Measurements from ENCODE around the gene SORCS2.
"Not testable (repeated sequence)": the region's sequence is repeated elsewhere in the genome, so short reads cannot be mapped to it uniquely, and the experiment has no call there.

SORCS2 gene

DNA sequence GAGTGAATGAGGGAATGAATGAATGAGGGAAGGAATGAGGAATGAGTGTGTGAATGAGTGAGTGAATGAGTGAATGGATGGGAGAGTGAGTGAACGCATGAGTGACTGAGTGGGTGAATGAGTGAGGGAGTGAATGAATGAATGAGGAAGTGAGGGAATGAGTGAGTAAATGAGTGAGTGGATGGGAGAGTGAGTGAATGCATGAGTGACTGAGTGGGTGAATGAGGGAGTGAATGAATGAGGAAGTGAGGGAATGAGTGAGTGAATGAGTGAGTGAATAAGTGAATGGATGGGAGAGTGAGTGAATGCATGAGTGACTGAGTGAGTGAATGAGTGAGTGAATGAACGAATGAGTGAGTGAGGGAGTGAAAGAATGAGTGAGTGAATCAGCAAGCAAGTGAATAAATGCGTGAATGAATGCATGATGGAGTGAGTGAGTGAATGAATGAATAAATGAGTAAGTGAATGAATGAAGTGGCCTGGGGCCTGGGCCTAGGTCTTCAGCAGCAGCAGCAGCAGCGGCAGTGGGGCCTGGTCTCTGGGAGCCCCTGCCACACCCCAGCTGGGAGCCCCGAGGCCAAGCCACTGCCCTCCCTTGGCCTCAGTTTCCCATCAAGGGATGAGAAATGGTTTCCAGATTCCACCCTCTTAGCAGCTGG lies 258.6 kb downstream of the SORCS2 start:
- Mint-ChIP-seq H3K27me3 (no peaks in the 10 kb centered on the region), H3K4me3 (no peak overlapping the region), H3K9me3 (peaks cover 3% of the 10 kb centered on the region), H3K27ac (no peak overlapping the region), H3K36me3 (no peaks in the 10 kb centered on the region), H3K4me1 (no peaks in the 10 kb centered on the region)
- ATAC-seq, result no peak

DNA sequence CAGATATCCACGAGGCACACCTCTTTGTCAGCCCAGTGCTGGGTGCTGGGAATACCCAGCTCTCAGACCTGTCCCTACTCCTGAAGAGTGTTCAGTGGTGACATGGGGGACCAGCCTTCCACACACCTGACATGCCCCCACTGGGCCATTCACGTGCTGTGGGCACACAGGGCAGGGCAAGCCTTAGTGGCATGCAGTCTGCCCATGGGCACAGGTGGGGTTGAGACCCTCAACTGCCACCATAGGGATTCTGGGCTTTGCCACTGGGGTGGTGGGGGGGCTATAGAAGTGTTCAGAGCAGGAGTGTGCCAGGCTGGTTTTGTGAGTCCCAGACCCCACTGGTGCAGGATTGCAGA lies 259.1 kb downstream of the SORCS2 start:
- Mint-ChIP-seq H3K4me1 (no peaks in the 10 kb centered on the region), H3K36me3 (no peaks in the 10 kb centered on the region), H3K4me3 (no peak overlapping the region), H3K9me3 (peaks cover 3% of the 10 kb centered on the region), H3K27ac (no peak overlapping the region), H3K27me3 (no peaks in the 10 kb centered on the region)
- no peak for ATAC-seq

DNA sequence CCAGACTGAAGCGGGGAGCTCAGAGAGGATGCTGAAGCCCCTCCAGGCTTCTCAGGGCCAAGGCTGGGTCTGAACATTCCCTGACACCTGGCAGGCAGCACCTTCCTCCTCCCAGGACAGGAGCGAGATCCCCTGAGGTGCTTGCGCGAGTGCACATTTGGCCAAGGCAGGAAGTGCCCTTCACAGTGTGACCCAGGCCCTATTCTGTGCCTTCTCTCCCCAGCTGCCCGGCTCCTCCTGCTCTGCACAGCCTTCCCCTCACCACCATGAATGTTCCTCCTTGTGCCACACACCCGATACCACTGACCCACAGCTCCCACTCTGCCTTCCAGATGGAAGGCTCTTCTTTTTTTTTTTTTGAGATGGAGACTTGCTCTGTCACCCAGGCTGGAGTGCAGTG lies 259.5 kb downstream of the SORCS2 start:
- H3K27ac Mint-ChIP-seq, result no peak overlapping the region

DNA sequence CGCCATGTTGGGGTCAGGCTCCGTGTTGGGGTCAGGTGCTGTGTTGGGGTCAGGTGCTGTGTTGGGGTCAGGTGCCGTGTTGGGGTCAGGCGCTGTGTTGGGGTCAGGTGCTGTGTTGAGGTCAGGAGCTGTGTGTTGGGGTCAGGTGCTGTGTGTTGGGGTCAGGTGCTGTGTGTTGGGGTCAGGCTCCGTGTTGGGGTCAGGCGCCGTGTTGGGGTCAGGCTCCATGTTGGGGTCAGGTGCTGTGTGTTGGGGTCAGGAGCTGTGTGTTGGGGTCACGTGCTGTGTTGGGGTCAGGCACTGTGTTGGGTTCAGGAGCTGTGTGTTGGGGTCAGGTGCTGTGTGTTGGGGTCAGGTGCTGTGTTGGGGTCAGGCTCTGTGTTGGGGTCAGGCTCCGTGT lies 260.5 kb downstream of the SORCS2 start:
- H3K36me3 Mint-ChIP-seq, H3K27ac Mint-ChIP-seq, H3K9me3 Mint-ChIP-seq, H3K27me3 Mint-ChIP-seq, ATAC-seq, H3K4me3 Mint-ChIP-seq, H3K4me1 Mint-ChIP-seq: not testable (repeated sequence)

More for the DNA sequence above, 259.5 kb downstream of the SORCS2 start:
- Mint-ChIP-seq H3K9me3 (peaks cover 3% of the 10 kb centered on the region), H3K4me3 (no peak overlapping the region), H3K4me1 (no peaks in the 10 kb centered on the region), H3K36me3 (no peaks in the 10 kb centered on the region), H3K27me3 (no peaks in the 10 kb centered on the region)
- ATAC-seq, result no peak

DNA sequence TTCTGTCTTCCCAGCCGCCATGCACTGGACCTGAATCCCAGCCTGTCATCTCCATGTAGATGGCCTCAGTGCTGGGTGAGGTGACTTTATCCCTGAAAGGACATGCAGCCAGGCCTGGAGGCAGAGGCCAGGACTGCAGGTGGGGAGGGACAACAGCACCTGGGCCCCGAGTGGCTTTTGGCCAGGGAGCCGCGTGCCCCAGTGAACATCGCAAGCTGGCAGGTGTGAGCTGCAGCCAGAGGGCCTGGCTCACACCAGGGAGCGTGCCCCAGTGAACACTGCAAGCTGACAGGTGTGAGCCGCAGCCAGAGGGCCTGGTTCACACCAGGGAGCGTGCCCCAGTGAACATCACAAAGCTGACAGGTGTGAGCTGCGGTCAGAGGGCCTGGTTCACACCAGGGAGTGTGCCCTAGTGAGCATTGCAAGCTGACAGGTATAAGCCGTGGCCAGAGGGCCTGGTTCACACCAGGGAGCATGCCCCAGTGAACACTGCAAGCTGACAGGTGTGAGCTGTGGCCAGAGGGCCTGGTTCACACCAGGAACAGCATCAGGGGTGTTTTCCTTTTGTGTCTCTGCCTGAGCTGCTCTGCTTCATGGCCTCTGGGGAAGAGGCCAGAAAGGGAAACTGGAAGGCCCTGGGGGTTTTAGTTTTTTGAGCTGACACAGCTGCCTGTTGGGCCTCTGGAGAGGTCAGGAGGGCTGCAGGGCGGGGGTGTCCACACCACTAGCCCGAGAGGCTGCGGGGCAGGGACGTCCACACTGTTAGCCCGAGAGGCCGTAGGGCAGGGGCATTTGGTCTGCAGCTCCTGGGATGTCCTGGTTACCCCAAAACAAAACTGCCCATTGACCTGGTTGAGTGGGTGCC lies 265.1 kb downstream of the SORCS2 start:
- no peaks in the 10 kb centered on the region for H3K4me1 Mint-ChIP-seq
- no peaks in the 10 kb centered on the region for H3K9me3 Mint-ChIP-seq
- H3K36me3 Mint-ChIP-seq, result no peaks in the 10 kb centered on the region
- peaks cover 15% of the 10 kb centered on the region for H3K27me3 Mint-ChIP-seq
- no peak for ATAC-seq
- no peak overlapping the region for H3K4me3 Mint-ChIP-seq
- no peak overlapping the region for H3K27ac Mint-ChIP-seq

DNA sequence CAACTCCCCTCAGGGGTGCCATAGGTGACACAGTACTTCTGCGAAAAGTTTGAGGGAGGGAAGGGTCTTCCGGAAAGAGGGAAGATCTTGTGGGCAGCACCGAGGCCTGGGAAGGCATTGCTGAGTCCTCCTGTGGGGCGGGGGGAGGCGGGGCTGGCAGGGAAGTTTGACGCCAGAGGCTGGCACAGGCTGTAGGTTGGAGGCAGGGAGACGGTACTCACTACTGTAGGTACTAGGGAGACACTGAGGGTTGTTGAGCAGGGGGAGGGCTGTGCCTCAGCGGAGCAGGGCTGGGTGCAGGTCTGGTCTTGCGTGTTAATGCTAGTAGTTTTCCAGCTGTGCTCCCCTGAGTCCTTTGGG lies 265.7 kb downstream of the SORCS2 start:
- no peak for ATAC-seq
- no peaks in the 10 kb centered on the region for H3K4me1 Mint-ChIP-seq
- H3K4me3 Mint-ChIP-seq, result no peak overlapping the region
- H3K9me3 Mint-ChIP-seq, result no peaks in the 10 kb centered on the region
- H3K27ac Mint-ChIP-seq, result no peak overlapping the region
- peaks cover 15% of the 10 kb centered on the region for H3K27me3 Mint-ChIP-seq
- H3K36me3 Mint-ChIP-seq, result no peaks in the 10 kb centered on the region

DNA sequence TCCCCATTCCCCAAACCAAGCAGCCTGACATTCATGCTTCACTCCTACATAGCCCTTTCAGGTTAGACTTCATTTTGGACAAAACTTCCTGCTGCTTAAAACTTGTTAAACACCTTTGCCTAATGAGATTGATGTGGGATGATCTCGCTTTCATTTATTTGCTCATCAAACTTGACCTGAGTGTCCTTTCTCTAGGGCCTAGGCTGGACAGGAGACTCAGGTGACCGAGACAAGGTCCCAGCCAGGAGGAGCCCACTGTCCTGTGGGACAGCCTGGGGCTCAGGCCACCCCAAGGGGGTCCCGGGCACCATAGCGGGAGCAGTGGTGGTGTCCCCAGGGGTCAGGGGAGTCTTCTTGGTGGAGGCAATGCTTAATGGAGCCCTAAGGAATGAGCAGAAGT lies 266.1 kb downstream of the SORCS2 start:
- Mint-ChIP-seq H3K4me3 (no peak overlapping the region), H3K9me3 (no peaks in the 10 kb centered on the region), H3K27me3 (peaks cover 15% of the 10 kb centered on the region), H3K36me3 (no peaks in the 10 kb centered on the region), H3K4me1 (no peaks in the 10 kb centered on the region), H3K27ac (no peak overlapping the region)
- no peak for ATAC-seq

DNA sequence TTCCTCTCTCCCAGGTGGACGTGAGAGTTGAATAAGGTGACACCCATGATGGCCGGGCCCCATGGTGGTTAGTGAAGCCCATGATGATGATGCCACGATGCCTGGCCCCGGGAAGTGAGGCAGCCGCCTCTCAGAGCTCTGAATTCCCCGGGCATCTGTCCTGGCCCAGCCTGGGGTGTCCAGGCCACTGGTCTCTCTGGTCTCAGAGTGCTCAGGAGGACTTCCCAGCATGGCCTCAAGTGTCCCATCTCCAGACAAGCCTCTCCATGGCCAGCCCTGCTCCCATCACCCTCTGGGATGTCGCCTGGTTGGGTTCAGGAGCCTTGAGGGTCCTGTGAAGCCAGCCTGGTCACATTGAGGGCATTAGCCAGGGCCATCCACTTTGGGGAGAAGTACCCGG lies 267.1 kb downstream of the SORCS2 start:
- H3K9me3 Mint-ChIP-seq, result no peaks in the 10 kb centered on the region
- H3K4me1 Mint-ChIP-seq, result no peaks in the 10 kb centered on the region
- H3K27me3 Mint-ChIP-seq, result peaks cover 15% of the 10 kb centered on the region
- H3K36me3 Mint-ChIP-seq, result no peaks in the 10 kb centered on the region
- no peak for ATAC-seq
- no peak overlapping the region for H3K4me3 Mint-ChIP-seq
- no peak overlapping the region for H3K27ac Mint-ChIP-seq

DNA sequence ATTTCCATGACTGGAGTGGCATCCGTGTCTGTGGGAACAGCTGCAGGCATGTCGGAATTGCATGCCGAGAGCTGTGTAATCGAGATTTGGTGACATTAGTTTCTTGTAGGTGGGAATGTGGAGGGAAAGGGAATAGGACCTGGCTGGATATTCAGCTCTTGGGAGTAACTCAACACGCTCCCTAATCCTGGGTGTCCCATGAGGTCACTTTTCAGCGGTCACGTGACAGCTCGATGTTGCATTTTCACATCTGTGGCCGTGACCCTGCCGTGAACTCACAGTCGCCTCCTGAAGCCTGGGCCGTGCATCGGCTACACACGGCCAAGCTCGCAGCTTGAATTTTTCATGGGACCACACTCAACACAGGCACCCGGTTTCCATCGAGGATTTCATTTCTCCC lies 268.2 kb downstream of the SORCS2 start:
- no peaks in the 10 kb centered on the region for H3K4me1 Mint-ChIP-seq
- no peak overlapping the region for H3K27ac Mint-ChIP-seq
- H3K27me3 Mint-ChIP-seq, result peaks cover 15% of the 10 kb centered on the region
- no peaks in the 10 kb centered on the region for H3K9me3 Mint-ChIP-seq
- no peaks in the 10 kb centered on the region for H3K36me3 Mint-ChIP-seq
- no peak for ATAC-seq
- H3K4me3 Mint-ChIP-seq, result no peak overlapping the region

DNA sequence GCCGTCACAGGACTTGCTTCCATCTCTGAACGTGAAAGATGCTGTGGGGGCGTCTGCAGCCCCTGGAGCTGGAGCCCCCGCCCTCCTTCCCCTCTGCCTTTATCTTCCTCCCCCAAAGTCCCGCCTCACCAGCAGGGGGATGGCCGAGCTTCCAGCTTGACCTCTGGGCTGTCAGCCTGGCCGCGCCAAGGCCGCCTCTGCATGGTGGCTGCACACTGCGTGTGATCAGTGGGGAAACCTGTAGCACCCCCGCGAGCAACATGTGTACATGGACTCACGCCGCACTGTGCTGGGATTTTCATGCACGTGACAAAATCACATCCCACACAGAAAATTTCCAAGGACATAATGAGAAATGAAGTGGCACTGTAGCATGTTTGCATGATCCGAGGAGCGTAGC lies 268.9 kb downstream of the SORCS2 start:
- no peaks in the 10 kb centered on the region for H3K36me3 Mint-ChIP-seq
- H3K27me3 Mint-ChIP-seq, result peaks cover 15% of the 10 kb centered on the region
- H3K4me1 Mint-ChIP-seq, result no peaks in the 10 kb centered on the region
- ATAC-seq, result no peak
- no peak overlapping the region for H3K27ac Mint-ChIP-seq
- no peak overlapping the region for H3K4me3 Mint-ChIP-seq
- H3K9me3 Mint-ChIP-seq, result no peaks in the 10 kb centered on the region

DNA sequence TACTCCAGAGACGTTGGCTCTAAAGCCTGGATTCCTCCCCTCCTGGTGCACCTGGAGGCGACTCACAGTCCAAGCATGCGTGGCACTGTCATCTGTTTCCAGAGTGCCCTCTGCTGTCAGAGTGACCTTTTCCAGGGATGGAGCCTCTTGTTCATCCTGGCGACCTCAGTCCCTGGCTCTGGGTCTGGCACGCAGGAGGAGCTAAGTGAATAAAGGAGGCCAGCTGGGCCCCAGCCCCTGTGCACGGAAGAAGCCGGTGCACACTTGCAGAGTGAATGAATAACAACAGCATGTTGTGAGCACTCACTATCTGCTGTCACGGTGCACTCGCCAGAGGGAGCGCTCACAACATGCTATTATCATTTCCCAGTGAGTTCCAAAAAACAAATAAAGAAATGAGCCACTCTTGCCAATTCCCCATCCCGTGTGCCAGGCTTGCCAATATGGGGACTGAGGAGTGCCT lies 270.2 kb downstream of the SORCS2 start:
- ATAC-seq, result no peak
- H3K36me3 Mint-ChIP-seq, result no peaks in the 10 kb centered on the region
- H3K4me1 Mint-ChIP-seq, result no peaks in the 10 kb centered on the region
- H3K27ac Mint-ChIP-seq, result no peak overlapping the region
- H3K4me3 Mint-ChIP-seq, result no peak overlapping the region
- H3K27me3 Mint-ChIP-seq, result peaks cover 15% of the 10 kb centered on the region
- no peaks in the 10 kb centered on the region for H3K9me3 Mint-ChIP-seq

DNA sequence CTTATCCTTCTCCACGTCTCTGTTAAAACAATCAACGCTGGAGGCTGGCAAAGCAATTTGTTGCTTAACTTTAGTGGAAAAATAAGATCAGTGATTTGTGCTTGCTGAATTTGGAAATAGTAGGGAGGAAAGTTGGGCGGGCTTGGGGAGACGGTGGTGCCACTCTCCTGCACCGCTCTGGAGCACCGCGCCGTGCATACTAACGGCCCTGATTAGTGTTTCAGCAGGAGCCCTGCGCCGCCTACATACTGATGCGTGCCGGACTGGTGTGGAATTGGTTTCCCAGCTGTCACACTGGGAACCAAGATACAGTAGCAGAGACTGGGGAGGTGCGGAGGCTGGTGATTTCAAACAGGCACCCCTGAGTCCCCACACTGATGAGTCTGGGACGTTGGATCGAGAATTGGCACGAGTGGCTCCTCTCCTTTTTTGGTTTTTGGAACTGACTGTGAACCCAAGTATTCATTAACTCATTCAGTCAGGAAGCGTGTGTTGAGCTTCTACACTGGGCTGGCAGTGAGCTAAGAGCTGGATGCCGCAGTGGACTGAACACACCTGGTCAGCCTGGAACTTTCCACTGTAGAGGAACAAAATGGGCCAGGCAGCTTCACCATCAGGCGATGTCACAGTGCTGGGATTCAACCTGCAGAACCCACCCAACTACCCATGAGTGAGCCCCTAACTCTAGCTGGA lies 271.4 kb downstream of the SORCS2 start:
- Mint-ChIP-seq H3K4me3 (no peak overlapping the region), H3K4me1 (no peaks in the 10 kb centered on the region), H3K36me3 (no peaks in the 10 kb centered on the region), H3K9me3 (no peaks in the 10 kb centered on the region), H3K27ac (no peak overlapping the region), H3K27me3 (peaks cover 15% of the 10 kb centered on the region)
- no peak for ATAC-seq

DNA sequence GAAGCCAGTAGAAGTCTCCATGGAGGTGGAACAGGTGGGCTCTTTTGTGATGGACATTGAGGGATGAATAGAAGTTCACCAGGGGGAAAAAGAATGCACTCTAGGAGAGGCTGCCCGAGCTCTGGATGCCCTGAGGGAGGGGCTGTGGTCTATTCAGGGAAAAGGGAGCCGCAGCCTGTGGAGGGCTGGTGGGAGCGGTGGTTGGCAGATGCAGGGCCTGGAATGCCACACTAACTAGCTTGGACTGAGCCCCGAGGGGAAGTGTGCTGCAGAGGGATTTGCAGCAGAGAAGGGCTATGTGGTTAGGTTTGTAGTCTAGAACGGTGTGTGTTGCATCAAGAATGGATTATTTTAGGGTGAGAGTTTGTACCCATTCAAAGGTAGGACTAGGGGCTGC lies 271.9 kb downstream of the SORCS2 start:
- Mint-ChIP-seq H3K27ac (no peak overlapping the region), H3K9me3 (peaks cover 4% of the 10 kb centered on the region), H3K4me1 (no peaks in the 10 kb centered on the region), H3K36me3 (no peaks in the 10 kb centered on the region), H3K27me3 (peaks cover 15% of the 10 kb centered on the region), H3K4me3 (no peak overlapping the region)
- no peak for ATAC-seq

DNA sequence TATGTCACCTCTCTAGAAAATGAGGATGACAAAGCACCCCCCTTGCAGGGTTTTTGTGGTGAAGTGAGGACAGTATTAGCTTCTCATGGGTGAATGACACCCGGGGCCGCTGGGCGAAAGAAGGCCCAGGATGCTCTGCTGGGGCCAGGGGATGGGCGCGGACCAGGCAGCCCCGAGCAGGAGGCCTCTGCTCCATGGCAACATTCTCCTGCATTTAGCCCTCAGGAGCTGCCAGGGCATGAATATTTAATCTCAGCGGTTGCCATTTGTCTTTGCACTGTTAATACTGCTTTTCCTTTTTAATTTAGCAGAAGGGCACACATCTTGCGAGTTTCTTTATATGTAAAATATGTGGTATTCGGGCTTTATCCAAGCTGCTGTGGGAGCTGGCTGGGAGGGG lies 272.7 kb downstream of the SORCS2 start:
- Mint-ChIP-seq H3K4me3 (no peak overlapping the region), H3K36me3 (no peaks in the 10 kb centered on the region), H3K9me3 (peaks cover 4% of the 10 kb centered on the region), H3K27me3 (peaks cover 15% of the 10 kb centered on the region), H3K27ac (no peak overlapping the region), H3K4me1 (no peaks in the 10 kb centered on the region)
- no peak for ATAC-seq

DNA sequence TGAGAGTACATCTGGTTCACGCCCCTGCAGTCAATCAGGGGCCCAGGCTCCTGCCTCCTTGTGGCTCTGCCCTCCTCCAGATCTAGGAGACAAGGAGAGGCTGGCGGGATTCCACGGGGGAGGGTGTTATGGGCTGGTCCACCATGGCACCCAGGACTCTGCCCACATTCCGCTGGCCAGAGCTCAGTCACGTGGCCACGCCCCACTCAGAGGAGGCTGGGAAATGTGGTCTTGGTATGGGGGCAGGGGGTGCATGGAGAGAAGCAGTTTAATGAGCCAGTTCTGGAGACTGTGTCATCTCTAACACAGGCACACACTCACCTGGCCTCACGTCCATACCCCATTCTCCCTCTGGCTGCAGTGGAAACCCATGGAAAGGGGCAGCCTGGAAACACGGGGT lies 273.9 kb downstream of the SORCS2 start:
- Mint-ChIP-seq H3K9me3 (peaks cover 4% of the 10 kb centered on the region), H3K36me3 (no peaks in the 10 kb centered on the region), H3K27ac (no peak overlapping the region), H3K4me1 (no peaks in the 10 kb centered on the region), H3K27me3 (peaks cover 9% of the 10 kb centered on the region), H3K4me3 (no peak overlapping the region)
- ATAC-seq, result no peak

DNA sequence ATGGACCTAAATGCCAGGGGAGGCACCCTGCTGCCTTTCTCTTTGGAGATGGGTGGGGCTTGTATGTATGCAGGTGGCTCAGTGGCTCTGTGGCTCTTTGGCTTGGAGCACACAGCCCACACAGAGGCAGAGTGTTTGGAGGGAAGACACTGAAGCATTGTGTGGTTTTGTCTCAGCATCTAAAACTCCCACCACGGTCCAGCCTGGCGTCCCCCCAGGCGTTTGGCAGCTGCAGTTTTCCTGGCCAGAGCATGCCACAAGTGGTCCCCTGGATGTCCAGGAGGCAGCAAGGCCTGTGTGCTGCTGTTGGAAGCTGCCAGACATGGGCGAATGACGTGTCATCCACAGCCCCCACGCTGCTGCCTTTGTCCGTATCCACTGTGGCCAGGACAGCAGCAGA lies 274.6 kb downstream of the SORCS2 start:
- peaks cover 4% of the 10 kb centered on the region for H3K9me3 Mint-ChIP-seq
- H3K27me3 Mint-ChIP-seq, result peaks cover 6% of the 10 kb centered on the region
- no peaks in the 10 kb centered on the region for H3K4me1 Mint-ChIP-seq
- H3K27ac Mint-ChIP-seq, result no peak overlapping the region
- no peaks in the 10 kb centered on the region for H3K36me3 Mint-ChIP-seq
- no peak for ATAC-seq
- H3K4me3 Mint-ChIP-seq, result no peak overlapping the region
